ENCODE results near the gene KCNJ9.
"Not testable (repeated sequence)": the region's sequence is repeated elsewhere in the genome, so short reads cannot be mapped to it uniquely, and the experiment has no call there.

KCNJ9 gene

DNA sequence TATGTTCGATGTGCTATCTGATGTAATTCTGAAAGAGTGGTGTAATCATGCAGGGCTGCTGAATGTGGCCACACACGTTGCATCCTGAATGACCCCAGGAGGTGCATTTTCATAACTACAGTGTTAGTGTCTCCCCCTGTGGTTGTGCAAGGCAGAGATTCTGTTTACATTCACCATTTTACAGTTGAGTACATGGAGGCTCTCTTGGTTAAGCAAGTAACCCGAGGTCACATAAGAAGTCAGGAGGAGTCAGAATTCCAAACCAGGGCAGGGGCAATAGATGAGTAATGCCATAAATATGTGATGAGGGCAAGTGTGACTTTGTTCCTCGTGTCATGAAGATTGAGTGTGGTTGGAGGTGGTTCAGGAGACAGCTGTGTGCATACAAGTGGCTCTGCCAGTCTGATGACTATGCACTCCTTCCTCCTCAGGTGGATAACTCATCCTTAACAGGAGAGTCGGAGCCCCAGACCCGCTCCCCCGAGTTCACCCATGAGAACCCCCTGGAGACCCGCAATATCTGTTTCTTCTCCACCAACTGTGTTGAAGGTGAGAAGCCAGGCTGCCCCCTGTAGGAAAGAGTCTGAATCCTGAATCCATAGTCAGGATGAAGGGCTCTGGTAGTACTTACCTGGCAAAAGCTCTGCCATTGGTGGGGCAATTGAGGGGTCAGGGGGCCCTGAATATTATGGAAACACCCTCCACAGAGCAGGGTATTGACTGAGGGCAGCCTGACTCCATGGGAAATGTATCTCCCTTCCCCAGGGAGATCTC, 43.6 kb downstream of the KCNJ9 start:
- no peak for DNase-seq (ENCODE audit: low read depth in 2 of 3, low spot score in 1 of 3)

DNA sequence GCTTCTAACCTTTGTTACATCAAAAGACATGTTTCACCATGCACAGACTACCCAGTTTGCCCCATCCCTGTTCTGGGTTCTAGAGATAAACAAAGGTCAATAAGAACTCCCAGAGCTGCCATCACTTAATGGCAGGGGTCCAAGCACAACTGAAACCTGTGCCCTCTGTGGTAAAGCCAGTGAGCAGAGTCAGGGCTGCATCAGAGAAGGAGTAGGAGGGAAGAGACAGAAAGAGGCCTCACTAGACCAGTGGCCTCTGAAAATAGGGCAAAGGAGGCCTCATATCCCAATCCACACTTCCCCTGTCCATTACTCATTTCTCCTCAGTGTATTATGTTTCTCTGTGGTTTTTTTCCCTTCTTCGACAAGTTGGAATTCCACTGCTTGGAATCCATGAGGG, 44.4 kb downstream of the KCNJ9 start:
- no peak for DNase-seq (ENCODE audit: low read depth in 2 of 3, low spot score in 1 of 3)

DNA sequence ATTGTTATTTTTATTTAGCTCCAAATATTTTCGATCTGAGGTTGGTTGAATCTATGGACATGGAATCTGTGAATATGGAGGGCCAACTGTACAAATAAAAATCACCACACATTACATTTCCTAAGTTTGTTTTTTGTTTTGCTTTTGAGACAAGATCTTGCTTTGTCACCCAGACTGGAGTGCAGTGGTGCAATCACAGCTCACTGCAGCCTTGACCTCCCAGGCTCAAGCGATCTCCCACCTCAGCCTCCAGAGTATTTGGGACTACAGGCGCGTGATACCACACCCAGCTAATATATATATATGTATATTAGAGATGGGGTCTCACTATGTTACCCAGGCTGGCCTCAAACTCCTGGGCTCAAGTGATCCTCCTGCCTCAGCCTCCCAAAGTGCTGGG, 45.0 kb downstream of the KCNJ9 start:
- DNase-seq (ENCODE audit: low read depth in 2 of 3, low spot score in 1 of 3): not testable (repeated sequence)

DNA sequence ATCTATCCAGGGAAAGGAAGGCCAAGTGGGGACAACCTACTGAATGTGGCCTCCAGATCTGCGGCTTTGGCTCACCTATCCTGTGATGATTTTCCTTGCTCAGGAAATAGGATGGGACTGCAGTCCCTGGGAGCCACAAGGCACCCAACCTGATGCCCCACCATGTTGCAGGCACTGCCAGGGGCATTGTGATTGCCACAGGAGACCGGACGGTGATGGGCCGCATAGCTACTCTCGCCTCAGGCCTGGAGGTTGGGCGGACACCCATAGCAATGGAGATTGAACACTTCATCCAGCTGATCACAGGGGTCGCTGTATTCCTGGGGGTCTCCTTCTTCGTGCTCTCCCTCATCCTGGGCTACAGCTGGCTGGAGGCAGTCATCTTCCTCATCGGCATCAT, 46.0 kb downstream of the KCNJ9 start:
- DNase-seq (ENCODE audit: low read depth in 2 of 3, low spot score in 1 of 3): no peak

DNA sequence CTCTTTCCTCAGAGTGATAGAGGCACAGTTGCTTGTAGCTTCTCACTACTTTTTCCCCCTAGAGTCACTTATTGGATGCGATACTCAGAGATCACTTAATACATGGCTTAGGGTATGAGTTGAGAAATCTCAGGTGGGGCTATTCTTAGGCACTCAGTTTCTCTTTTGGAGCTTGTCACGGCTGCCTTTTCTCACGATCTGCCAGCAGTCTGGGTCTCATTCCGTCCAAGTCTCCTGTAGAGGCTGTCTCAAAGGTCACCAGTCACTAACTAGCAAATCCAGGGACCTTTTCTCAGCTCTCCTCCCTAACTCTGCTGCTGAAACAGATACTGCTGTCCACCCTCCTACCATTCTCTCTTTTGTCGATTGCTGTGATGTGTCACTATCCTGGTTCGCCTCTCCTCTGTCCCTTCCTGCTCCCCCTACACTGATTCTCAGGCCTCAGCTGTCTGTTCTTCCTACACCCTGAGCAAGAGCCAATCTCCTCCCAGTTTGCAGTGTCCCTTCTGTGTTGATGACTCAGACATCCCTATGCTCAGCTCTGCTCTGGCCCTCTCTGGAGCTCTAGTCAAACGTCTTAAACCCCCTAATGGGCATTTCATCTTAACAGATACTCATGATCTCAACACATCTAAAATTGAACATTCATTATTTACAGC, 46.7 kb downstream of the KCNJ9 start:
- no peak for DNase-seq (ENCODE audit: low read depth in 2 of 3, low spot score in 1 of 3)

DNA sequence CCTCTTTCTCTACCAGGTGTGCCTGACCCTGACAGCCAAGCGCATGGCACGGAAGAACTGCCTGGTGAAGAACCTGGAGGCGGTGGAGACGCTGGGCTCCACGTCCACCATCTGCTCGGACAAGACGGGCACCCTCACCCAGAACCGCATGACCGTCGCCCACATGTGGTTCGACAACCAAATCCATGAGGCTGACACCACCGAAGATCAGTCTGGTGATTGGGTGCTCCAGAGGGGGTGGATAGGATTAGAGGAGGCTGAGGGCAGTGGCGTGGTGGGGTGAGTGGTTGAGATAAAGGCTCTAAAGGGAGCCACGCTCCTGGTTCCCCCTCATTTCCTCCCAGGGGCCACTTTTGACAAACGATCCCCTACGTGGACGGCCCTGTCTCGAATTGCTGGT, 47.3 kb downstream of the KCNJ9 start:
- DNase-seq (ENCODE audit: low read depth in 2 of 3, low spot score in 1 of 3): no peak

DNA sequence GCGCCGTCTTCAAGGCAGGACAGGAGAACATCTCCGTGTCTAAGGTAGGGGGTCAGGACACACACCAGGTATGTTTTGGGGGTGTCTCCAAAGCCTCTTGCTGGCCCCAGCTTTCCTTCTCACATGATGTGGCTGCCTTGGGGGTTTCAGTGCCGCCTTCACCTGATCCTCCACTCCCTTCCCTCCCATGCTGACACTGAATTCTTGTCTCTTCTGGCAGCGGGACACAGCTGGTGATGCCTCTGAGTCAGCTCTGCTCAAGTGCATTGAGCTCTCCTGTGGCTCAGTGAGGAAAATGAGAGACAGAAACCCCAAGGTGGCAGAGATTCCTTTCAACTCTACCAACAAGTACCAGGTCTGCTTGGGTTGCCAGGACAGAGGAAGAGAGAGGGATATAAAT, 47.7 kb downstream of the KCNJ9 start:
- DNase-seq (ENCODE audit: low read depth in 2 of 3, low spot score in 1 of 3): no peak

DNA sequence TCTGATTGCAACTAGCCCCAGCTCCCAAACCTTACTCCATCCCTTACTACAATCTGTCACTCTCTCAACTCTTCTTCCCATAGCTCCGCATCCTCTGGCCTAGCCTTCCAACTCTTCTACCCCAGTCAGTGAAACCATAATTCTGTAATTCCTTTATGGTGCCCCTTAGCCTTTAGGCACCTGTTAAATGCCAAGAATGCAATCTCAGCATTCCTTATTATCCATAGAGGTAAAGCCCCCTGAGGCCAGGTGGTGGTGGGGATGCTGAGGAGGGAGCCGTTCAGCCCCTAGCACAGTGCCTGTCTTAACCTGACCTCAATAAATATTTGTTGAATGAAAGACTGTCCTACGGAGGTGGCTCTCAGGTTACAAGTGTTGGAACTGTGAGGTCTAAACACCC, 48.2 kb downstream of the KCNJ9 start:
- no peak for DNase-seq (ENCODE audit: low read depth in 2 of 3, low spot score in 1 of 3)

DNA sequence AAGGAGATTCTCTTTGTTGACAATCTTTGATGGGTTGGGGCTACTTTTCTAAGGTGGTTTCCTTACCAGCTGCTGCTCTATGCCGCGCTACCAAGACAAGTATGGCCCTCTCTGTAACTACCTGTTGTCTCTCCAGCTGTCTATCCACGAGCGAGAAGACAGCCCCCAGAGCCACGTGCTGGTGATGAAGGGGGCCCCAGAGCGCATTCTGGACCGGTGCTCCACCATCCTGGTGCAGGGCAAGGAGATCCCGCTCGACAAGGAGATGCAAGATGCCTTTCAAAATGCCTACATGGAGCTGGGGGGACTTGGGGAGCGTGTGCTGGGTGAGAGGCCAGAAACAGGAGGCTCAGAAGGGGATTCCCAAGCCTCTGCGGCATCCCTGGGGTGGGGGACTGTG, 48.6 kb downstream of the KCNJ9 start:
- DNase-seq (ENCODE audit: low read depth in 2 of 3, low spot score in 1 of 3): no peak

DNA sequence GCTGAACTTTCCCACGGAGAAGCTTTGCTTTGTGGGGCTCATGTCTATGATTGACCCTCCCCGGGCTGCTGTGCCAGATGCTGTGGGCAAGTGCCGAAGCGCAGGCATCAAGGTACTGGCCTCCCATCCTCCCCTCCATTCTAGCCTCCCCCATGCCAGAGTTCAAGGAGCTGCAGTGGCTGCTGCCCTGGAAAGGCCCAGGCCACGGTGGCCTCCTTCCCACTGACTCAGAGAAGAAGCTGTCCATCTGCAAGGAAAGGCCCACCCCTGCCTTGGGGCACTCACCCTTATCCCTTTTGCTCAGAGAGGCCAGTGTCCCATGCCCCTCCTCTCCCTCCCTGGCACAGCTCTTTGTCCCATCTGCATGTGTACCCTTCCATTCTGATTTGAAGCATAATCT, 49.1 kb downstream of the KCNJ9 start:
- DNase-seq (ENCODE audit: low read depth in 2 of 3, low spot score in 1 of 3): no peak

DNA sequence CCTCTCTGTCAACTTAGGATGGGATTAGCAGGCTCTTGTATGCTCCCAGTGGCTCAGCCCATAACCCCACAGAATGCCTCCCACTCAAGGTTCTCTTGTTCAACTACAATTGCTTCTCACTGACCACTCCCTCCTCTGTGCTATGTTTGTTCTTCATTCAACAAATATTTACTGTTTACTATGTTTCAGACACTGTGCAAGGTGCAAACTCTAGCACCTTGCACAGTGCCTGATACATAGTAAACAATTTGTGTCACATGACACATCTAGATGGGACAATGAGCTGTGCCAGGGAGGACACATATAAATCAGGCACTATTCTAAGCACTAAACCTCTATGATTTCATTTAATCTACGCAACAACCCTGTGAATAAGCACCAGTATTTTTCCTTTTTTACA, 49.6 kb downstream of the KCNJ9 start:
- no peak for DNase-seq (ENCODE audit: low read depth in 2 of 3, low spot score in 1 of 3)

DNA sequence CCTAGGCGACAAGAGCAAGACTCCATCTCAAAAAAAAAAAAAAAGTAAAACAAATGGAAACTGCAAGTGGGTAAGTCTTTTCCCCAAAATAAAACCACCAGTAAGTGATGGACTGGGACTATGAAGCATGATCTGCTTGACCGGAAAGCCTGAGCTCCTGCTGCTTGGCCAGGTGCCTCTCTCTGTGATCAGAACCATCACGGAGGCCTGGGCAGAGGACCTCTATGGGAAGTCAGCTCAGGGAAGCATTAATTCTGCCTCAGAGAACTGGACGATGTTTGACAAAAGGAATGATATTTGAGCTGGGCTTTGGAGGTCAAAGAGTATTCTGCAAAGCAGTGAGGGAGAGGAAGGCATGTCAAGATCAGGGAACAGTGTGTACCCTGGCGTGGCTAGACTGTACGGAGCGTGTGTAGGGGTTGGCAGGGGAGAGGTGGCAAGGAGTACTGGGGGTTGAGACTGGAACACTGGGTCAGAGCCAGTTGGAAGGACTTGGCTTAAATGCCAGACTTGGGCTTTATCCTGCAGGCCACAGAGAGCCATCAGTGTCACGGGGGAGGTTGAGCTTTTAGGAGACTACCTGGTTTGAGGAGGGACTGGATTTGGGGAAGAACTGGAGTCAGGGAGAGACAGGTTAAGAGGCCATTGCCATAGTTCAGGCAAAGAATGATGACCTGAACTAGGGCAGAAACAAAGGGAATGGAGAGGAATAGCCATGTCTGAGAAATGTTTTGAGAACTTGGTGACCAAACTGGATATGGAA, 50.6 kb downstream of the KCNJ9 start:
- DNase-seq (ENCODE audit: low read depth in 2 of 3, low spot score in 1 of 3): no peak

DNA sequence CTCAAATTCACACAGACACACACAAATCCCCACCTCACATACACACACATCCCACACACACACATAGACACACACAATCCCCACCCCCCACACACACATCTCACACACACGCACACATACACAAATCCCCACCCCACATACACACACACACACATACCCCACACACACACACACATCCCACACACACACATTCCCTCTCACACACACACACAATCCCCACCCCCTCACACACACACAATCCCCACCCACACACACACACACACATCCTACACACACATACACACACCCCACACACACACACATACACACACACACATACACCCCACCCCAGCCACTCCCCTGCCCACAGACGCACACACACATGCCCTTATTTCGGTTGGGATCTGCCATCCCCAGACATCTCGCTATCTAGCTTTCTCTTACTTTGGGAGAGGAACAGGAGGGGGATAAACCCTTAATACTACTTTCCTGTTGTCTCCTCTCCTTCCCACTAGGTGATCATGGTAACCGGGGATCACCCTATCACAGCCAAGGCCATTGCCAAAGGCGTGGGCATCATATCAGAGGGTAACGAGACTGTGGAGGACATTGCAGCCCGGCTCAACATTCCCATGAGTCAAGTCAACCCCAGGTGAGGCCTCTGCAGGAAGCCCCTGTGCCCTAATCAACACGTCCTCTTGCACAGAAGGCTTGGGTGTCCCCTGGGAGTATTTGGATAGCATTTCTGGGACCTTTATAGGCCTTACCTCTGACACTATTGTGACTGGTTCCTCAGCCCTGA, 52.8 kb downstream of the KCNJ9 start:
- DNase-seq (ENCODE audit: low read depth in 2 of 3, low spot score in 1 of 3): no peak

DNA sequence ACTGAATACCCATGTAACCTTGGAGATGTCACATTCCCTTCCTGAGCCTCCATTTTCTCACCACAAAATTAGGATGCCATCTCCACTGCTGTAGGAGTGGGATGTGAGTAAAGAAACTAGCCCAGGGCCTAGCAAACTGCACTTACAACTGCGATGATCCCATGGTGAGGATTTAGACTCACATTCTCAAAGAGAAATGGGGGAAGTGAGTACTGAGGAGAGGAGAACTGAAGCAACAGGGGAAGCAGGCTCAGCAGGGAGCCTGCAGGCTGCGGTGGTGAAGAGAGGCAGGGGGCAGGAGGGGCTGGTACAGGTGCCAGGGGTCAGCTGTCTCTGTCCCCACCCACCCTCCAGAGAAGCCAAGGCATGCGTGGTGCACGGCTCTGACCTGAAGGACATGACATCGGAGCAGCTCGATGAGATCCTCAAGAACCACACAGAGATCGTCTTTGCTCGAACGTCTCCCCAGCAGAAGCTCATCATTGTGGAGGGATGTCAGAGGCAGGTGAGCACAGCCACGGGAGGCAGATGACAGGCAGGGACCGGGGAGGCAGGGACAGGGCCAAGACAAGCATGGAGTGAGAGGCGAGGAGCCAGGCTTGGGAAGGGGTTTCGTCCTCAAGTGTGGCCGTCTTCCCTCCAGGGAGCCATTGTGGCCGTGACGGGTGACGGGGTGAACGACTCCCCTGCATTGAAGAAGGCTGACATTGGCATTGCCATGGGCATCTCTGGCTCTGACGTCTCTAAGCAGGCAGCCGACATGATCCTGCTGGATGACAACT, 53.6 kb downstream of the KCNJ9 start:
- DNase-seq (ENCODE audit: low read depth in 2 of 3, low spot score in 1 of 3): no peak

DNA sequence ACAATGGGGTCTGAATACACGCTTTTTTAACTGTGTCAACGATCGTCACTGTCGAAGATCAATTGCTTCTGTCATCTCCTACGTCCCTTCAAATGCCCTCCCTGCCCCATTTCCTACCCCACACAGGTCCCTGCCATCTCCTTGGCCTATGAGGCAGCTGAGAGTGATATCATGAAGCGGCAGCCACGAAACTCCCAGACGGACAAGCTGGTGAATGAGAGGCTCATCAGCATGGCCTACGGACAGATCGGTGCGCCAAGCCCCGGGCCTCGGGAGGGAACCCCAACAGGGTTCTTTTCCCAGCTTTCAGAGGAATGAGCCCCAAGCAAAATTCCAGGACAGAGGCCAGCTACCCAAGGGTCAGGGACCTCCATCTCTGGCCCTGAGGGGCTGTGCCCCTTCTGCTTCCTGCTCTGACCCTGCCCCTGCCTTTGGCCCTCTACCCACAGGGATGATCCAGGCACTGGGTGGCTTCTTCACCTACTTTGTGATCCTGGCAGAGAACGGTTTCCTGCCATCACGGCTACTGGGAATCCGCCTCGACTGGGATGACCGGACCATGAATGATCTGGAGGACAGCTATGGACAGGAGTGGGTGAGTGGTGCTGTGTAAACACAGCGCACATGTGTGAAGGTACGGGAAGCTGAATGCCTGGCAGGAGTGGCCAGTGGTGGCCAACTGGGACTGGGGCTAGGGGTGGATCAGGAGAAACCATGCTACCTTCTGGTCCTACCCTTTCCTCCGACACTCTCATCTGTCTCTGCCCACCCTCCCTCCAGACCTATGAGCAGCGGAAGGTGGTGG, 55.0 kb downstream of the KCNJ9 start:
- DNase-seq (ENCODE audit: low read depth in 2 of 3, low spot score in 1 of 3): no peak

DNA sequence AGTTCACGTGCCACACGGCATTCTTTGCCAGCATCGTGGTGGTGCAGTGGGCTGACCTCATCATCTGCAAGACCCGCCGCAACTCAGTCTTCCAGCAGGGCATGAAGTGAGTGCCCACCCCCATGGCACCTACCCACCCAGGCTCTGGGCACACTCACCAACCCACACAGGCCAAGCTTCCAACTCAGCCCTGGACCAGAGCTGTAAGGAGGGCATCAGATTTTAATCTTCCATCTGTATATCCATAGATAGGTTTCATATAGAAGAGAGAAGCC, 55.5 kb downstream of the KCNJ9 start:
- no peak for DNase-seq (ENCODE audit: low read depth in 2 of 3, low spot score in 1 of 3)

DNA sequence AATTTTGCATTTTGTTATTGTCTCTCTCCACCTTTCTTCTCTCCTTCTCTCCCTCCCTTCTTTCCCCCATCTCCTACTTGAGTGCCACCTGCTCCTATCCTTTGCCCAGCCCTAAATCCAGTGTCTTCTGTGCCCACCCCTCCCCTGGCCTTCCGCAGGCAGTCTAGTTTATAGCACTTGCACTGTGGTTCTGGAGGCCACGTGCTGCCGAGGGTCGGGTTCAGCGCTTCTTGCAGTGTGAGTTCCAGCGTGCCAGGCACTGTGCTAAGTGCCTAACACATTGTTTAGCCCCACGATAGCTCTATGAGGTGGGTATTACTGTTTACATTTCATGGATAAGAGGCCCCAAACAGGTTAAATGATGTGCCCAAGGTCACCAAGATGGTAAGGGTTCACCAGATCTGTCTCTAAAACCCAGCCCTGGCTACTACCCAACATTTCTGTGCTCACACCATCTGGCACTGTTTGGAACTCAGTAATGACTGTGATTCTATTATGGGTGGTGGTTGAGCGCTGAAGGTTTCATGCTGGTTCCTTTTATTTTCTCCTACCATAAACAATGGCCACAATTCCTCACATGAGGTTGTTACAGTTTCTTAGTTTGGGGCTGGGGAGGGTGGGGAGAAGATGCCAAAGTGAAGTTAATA, 56.0 kb downstream of the KCNJ9 start:
- DNase-seq (ENCODE audit: low read depth in 2 of 3, low spot score in 1 of 3): no peak

DNA sequence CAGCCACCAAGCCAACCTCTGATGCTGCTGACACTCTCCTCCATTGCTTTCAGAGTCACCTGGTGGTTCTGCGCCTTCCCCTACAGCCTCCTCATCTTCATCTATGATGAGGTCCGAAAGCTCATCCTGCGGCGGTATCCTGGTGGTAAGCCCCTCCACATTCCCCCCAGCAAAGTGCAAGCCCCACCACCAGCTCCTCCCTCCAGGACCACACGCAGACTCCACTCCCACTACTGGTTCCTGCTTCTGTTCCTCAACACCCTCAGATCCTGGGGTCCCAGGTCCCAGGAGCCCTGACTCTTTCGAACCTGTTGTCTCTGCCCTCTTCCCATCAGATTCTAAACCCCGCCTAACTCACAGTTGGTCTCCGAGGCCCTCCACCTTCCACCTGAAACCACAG, 58.5 kb downstream of the KCNJ9 start:
- DNase-seq (ENCODE audit: low read depth in 2 of 3, low spot score in 1 of 3): no peak

All from stimulated activated CD4-positive, alpha-beta T cell treated with anti-CD3 and anti-CD28 coated beads, Interleukin-12 subunit alpha, Interleukin-12 subunit beta, amount 100 ng/mL, for 48 hours (primary cell).